HG03280 (cell line): ENCODE measurements around the gene KIAA0825.
A peak's percentile ranks its signal among the peaks of the same experiment; 100 is the strongest.
"Not testable (repeated sequence)": the region's sequence is repeated elsewhere in the genome, so short reads cannot be mapped to it uniquely, and the experiment has no call there.

ENCODE experiments used
- ATAC-seq: cut with Tn5 transposase; IDR thresholded peaks from one replicate; pipeline ENCODE4 v1.9.1; 2021; ENCODE audit warnings: mild to moderate bottlenecking, moderate library complexity; ENCODE audit not compliant: unreplicated experiment

Gene KIAA0825

GRCh38 chr5:94199566-94199965, 418.8 kb downstream of the KIAA0825 start:
- ATAC-seq: no peak

- ATAC-seq: no peak
These were observed 420.4 kb downstream of the KIAA0825 start for GRCh38 chr5:94197970-94198369.

GRCh38 chr5:94196953-94197352, 421.5 kb downstream of the KIAA0825 start:
- ATAC-seq: no peak

GRCh38 chr5:94192658-94193391, 425.6 kb downstream of the KIAA0825 start:
- no peak for ATAC-seq

GRCh38 chr5:94191604-94192003, 426.8 kb downstream of the KIAA0825 start:
- no peak for ATAC-seq

GRCh38 chr5:94188725-94189124, 429.7 kb downstream of the KIAA0825 start:
- ATAC-seq: no peak

- no peak for ATAC-seq
These were observed 433.5 kb downstream of the KIAA0825 start for GRCh38 chr5:94184870-94185269.

- ATAC-seq: no peak
These were observed 436.5 kb downstream of the KIAA0825 start for GRCh38 chr5:94181895-94182294.

- ATAC-seq: no peak
These were observed 437.6 kb downstream of the KIAA0825 start for GRCh38 chr5:94180761-94181160.

GRCh38 chr5:94175912-94176311, 442.5 kb downstream of the KIAA0825 start:
- ATAC-seq: no peak

GRCh38 chr5:94174748-94175411, 443.5 kb downstream of the KIAA0825 start:
- ATAC-seq: no peak

- ATAC-seq: no peak
These were observed 445.3 kb downstream of the KIAA0825 start for GRCh38 chr5:94173100-94173499.

GRCh38 chr5:94171070-94171469, 447.3 kb downstream of the KIAA0825 start:
- not testable (repeated sequence) for ATAC-seq

- peak; percentile 78 for ATAC-seq
These were observed 448.2 kb downstream of the KIAA0825 start for GRCh38 chr5:94170158-94170557.

GRCh38 chr5:94168151-94168550, 450.3 kb downstream of the KIAA0825 start:
- no peak for ATAC-seq

- ATAC-seq: no peak
These were observed 456.6 kb downstream of the KIAA0825 start for GRCh38 chr5:94161801-94162200.

GRCh38 chr5:94159144-94159543, 459.3 kb downstream of the KIAA0825 start:
- ATAC-seq: no peak

GRCh38 chr5:94157704-94158539, 460.5 kb downstream of the KIAA0825 start:
- no peak for ATAC-seq

- no peak for ATAC-seq
These were observed 463.7 kb downstream of the KIAA0825 start for GRCh38 chr5:94154672-94155071.

- ATAC-seq: no peak
These were observed 464.5 kb downstream of the KIAA0825 start for GRCh38 chr5:94153736-94154450.

GRCh38 chr5:94143621-94144020, 474.8 kb downstream of the KIAA0825 start:
- not testable (repeated sequence) for ATAC-seq
